ENCODE data around the gene HAPLN2.

HAPLN2 gene

DNA sequence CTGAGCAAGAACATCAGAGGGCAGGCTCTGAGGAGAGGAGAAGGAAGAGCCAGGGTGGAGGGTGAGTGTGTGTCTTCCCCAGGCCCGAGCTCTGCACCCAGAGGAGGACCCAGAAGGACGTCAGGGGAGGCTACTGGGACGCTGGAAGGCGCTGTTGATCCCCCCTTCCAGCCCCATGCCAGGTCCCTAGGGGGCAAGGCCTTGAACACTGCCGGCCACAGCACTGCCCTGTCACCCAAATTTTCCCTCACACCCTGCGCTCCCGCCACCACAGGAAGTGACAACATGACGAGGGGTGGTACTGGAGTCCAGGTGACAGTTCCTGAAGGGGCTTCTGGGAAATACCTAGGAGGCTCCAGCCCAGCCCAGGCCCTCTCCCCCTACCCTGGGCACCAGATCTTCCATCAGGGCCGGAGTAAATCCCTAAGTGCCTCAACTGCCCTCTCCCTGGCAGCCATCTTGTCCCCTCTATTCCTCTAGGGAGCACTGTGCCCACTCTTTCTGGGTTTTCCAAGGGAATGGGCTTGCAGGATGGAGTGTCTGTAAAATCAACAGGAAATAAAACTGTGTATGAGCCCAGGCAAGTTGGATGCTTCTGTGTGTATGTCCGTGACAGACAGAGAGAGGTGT is 39.8 kb downstream of the HAPLN2 start:
- H3K4me1 ChIP-seq (ENCODE audit: control insufficient read depth, insufficient read depth, low read depth, low read length): peaks cover 50% of the 10 kb centered on the region
- no peak overlapping the region for H3K4me3 ChIP-seq (ENCODE audit: insufficient read depth in 1 of 2, low read depth in 1 of 2, low read length in 2 of 2)
- H3K27ac ChIP-seq (ENCODE audit: low read length, poor library complexity, severe bottlenecking): no peak overlapping the region
- H3K4me2 ChIP-seq (ENCODE audit: low read length, poor library complexity, severe bottlenecking): no peak overlapping the region
- H3K4ac ChIP-seq (ENCODE audit: low read depth in 1 of 2, low read length in 2 of 2): no peak overlapping the region
- no peaks in the 10 kb centered on the region for H3K9me3 ChIP-seq (ENCODE audit: control insufficient read depth, low read length)
- H3K79me1 ChIP-seq (replicated peaks; ENCODE audit: low read length, poor library complexity, severe bottlenecking): peaks cover 13% of the 10 kb centered on the region
- H4K8ac ChIP-seq (ENCODE audit: low read length): no peak overlapping the region
- H3K23ac ChIP-seq (ENCODE audit: low read length in 2 of 2): no peak overlapping the region
- peaks cover 33 to 37% of the 10 kb centered on the region in 2 experiments for H3K27me3 ChIP-seq (ENCODE audit: control insufficient read depth in 1 of 2, insufficient read depth in 1 of 2, low read length in 2 of 2)
- DNase-seq: no peak
- no peak overlapping the region for H2AK5ac ChIP-seq (ENCODE audit: low read length, severe bottlenecking)
- peak overlapping the region; percentile 44 for H2BK15ac ChIP-seq (ENCODE audit: low read depth, poor library complexity, severe bottlenecking)
- peak overlapping the region in 1 of 2 experiments; percentile 57 for H3K18ac ChIP-seq (ENCODE audit: low read depth in 1 of 2, low read length in 2 of 2)
- H3K14ac ChIP-seq (ENCODE audit: low read length in 2 of 2): no peak overlapping the region
- 97% methylated on average over 5 of the region's 10 CpGs for WGBS
- peak overlapping the region in 1 of 2 experiments; percentile 13 for H2BK12ac ChIP-seq (ENCODE audit: low read length in 2 of 2)
- H3K36me3 ChIP-seq (ENCODE audit: control insufficient read depth in 1 of 2, insufficient read depth in 2 of 2, low read depth in 1 of 2, low read length in 2 of 2): peaks cover 0 to 2% of the 10 kb centered on the region in 2 experiments
- H2AFZ ChIP-seq (ENCODE audit: low read depth, low read length): no peak overlapping the region
- H2BK5ac ChIP-seq (ENCODE audit: low read depth, low read length, poor library complexity, severe bottlenecking): no peak overlapping the region
- peak overlapping the region; percentile 54 for H4K91ac ChIP-seq (ENCODE audit: low read length)
- H2BK120ac ChIP-seq (ENCODE audit: low read depth, low read length): no peak overlapping the region
- H3K9ac ChIP-seq (ENCODE audit: low read length): peak overlapping the region; percentile 78

DNA sequence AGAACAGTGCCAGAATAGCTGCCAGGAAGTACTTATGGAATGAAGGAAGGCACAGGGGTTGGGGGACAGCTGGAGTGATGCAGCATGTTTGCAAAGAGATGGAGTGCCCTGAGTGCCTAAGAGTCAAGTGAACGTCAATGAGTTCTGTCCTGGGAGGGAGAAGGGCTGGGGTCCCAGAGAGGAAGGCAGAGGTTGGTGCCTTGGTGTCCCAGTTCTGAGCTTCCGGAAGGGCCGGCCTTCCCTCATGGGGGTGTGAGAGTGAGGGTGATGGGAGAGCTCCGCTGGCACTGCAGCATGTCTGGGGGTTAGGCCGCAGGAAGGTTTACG is 40.4 kb downstream of the HAPLN2 start:
- Histone ChIP-seq H2BK12ac (ENCODE audit: low read length in 2 of 2) (peak overlapping the region; percentile 22 to 86), H3K36me3 (ENCODE audit: control insufficient read depth in 1 of 2, insufficient read depth in 2 of 2, low read depth in 1 of 2, low read length in 2 of 2) (peaks cover 0 to 2% of the 10 kb centered on the region in 2 experiments), H2BK120ac (ENCODE audit: low read depth, low read length) (no peak overlapping the region), H3K14ac (ENCODE audit: low read length in 2 of 2) (peak overlapping the region in 1 of 2 experiments; percentile 61), H3K4ac (ENCODE audit: low read depth in 1 of 2, low read length in 2 of 2) (peak overlapping the region in 1 of 2 experiments; percentile 75), H3K4me2 (ENCODE audit: low read length, poor library complexity, severe bottlenecking) (peak overlapping the region; percentile 47), H3K27ac (ENCODE audit: low read length, poor library complexity, severe bottlenecking) (peak overlapping the region; percentile 55), H2BK15ac (ENCODE audit: low read depth, poor library complexity, severe bottlenecking) (peak overlapping the region; percentile 60), H2AFZ (ENCODE audit: low read depth, low read length) (no peak overlapping the region), H3K27me3 (ENCODE audit: control insufficient read depth in 1 of 2, insufficient read depth in 1 of 2, low read length in 2 of 2) (peaks cover 27 to 34% of the 10 kb centered on the region in 2 experiments), H3K23ac (ENCODE audit: low read length in 2 of 2) (peak overlapping the region in 1 of 2 experiments; percentile 37), H3K4me3 (ENCODE audit: insufficient read depth in 1 of 2, low read depth in 1 of 2, low read length in 2 of 2) (peak overlapping the region in 1 of 2 experiments; percentile 59), H3K4me1 (ENCODE audit: control insufficient read depth, insufficient read depth, low read depth, low read length) (peaks cover 56% of the 10 kb centered on the region), H2AK5ac (ENCODE audit: low read length, severe bottlenecking) (peak overlapping the region; percentile 18), H3K18ac (ENCODE audit: low read depth in 1 of 2, low read length in 2 of 2) (peak overlapping the region; percentile 38 to 75), H4K91ac (ENCODE audit: low read length) (peak overlapping the region; percentile 76), H2BK5ac (ENCODE audit: low read depth, low read length, poor library complexity, severe bottlenecking) (no peak overlapping the region), H3K79me1 (replicated peaks; ENCODE audit: low read length, poor library complexity, severe bottlenecking) (peaks cover 13% of the 10 kb centered on the region), H3K9me3 (ENCODE audit: control insufficient read depth, low read length) (no peaks in the 10 kb centered on the region), H4K8ac (ENCODE audit: low read length) (peak overlapping the region; percentile 47), H3K9ac (ENCODE audit: low read length) (peak overlapping the region; percentile 78)
- WGBS: 30% methylated on average over 6 of the region's 6 CpGs
- no peak for DNase-seq

DNA sequence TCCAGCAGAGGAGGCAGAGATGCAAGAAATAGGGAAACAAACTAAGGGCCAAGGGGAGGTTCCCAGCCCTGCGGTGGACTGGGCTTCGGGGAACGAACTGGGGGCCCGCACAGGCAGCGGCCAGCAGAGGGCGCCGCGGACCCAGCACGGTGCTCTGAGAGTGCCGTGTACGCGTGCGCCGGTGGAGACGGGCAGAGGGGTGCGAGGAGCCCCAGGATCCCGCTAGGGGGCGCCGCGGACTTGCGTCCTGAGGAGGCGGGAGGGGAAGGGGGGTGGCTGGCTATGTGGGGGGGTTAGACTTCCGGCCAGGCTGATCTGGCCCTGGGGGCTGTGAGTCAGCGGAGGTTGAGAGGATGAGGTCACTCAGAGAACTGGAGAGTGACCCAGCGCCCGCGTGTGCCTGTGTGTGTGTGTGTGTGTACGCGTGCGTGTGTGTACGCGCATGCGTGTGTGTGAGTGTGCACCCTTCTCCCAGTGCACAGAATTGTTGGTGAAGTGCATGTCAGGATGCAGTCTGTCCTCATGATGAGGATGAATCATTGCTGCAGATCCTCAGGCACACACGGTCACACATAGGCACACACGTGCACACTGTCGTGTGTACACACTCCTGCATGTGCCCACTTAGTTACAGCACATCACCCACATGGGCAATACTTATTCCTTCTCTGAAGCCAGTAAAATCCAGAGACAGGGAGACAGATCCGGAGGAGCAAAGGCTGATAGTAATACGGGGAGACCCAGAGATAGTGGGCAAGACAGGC is 41.0 kb downstream of the HAPLN2 start:
- Histone ChIP-seq H3K4me2 (ENCODE audit: low read length, poor library complexity, severe bottlenecking) (peak overlapping the region; percentile 47), H3K4me1 (ENCODE audit: control insufficient read depth, insufficient read depth, low read depth, low read length) (peaks cover 61% of the 10 kb centered on the region), H2AFZ (ENCODE audit: low read depth, low read length) (no peak overlapping the region), H3K27me3 (ENCODE audit: control insufficient read depth in 1 of 2, insufficient read depth in 1 of 2, low read length in 2 of 2) (peaks cover 21 to 30% of the 10 kb centered on the region in 2 experiments), H3K18ac (ENCODE audit: low read depth in 1 of 2, low read length in 2 of 2) (peak overlapping the region; percentile 92 to 94), H4K8ac (ENCODE audit: low read length) (peak overlapping the region; percentile 77), H3K14ac (ENCODE audit: low read length in 2 of 2) (peak overlapping the region in 1 of 2 experiments; percentile 93), H3K4me3 (ENCODE audit: insufficient read depth in 1 of 2, low read depth in 1 of 2, low read length in 2 of 2) (peak overlapping the region in 1 of 2 experiments; percentile 59), H4K91ac (ENCODE audit: low read length) (peak overlapping the region; percentile 93), H3K9me3 (ENCODE audit: control insufficient read depth, low read length) (no peaks in the 10 kb centered on the region), H3K79me1 (replicated peaks; ENCODE audit: low read length, poor library complexity, severe bottlenecking) (peaks cover 13% of the 10 kb centered on the region), H3K27ac (ENCODE audit: low read length, poor library complexity, severe bottlenecking) (peak overlapping the region; percentile 90), H3K4ac (ENCODE audit: low read depth in 1 of 2, low read length in 2 of 2) (peak overlapping the region; percentile 55 to 64), H2BK12ac (ENCODE audit: low read length in 2 of 2) (peak overlapping the region; percentile 88 to 99), H3K9ac (ENCODE audit: low read length) (peak overlapping the region; percentile 78), H2AK5ac (ENCODE audit: low read length, severe bottlenecking) (peak overlapping the region; percentile 62), H2BK120ac (ENCODE audit: low read depth, low read length) (peak overlapping the region; percentile 96), H2BK15ac (ENCODE audit: low read depth, poor library complexity, severe bottlenecking) (peak overlapping the region; percentile 60), H2BK5ac (ENCODE audit: low read depth, low read length, poor library complexity, severe bottlenecking) (no peak overlapping the region), H3K23ac (ENCODE audit: low read length in 2 of 2) (peak overlapping the region in 1 of 2 experiments; percentile 46), H3K36me3 (ENCODE audit: control insufficient read depth in 1 of 2, insufficient read depth in 2 of 2, low read depth in 1 of 2, low read length in 2 of 2) (peaks cover 0 to 2% of the 10 kb centered on the region in 2 experiments)
- WGBS: 9% methylated on average over 38 of the region's 38 CpGs
- peak; percentile 98 for DNase-seq

DNA sequence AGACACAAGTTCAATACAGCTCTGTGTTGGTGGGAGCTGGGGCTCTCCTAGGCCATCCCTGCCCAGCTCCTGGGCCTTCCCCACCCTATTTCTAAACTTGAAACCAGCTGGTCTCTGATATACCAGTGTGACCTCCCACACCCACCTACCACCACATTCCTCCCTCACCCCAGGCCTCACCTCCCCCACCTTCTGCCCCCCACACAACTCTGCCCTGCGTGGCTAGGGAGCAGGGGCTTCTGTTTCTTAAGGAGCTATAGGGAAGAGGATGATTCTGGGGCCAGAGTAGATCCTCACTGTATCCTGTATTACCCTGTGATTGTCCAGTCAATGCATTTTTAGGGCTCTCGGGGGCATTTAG is 41.5 kb downstream of the HAPLN2 start:
- Histone ChIP-seq H3K4ac (ENCODE audit: low read depth in 1 of 2, low read length in 2 of 2) (peak overlapping the region; percentile 55 to 64), H3K79me1 (replicated peaks; ENCODE audit: low read length, poor library complexity, severe bottlenecking) (peaks cover 13% of the 10 kb centered on the region), H3K9ac (ENCODE audit: low read length) (peak overlapping the region; percentile 44), H4K8ac (ENCODE audit: low read length) (peak overlapping the region; percentile 77), H3K27me3 (ENCODE audit: control insufficient read depth in 1 of 2, insufficient read depth in 1 of 2, low read length in 2 of 2) (peaks cover 16 to 24% of the 10 kb centered on the region in 2 experiments), H3K23ac (ENCODE audit: low read length in 2 of 2) (no peak overlapping the region), H3K4me3 (ENCODE audit: insufficient read depth in 1 of 2, low read depth in 1 of 2, low read length in 2 of 2) (no peak overlapping the region), H3K27ac (ENCODE audit: low read length, poor library complexity, severe bottlenecking) (peak overlapping the region; percentile 90), H2BK5ac (ENCODE audit: low read depth, low read length, poor library complexity, severe bottlenecking) (no peak overlapping the region), H3K4me1 (ENCODE audit: control insufficient read depth, insufficient read depth, low read depth, low read length) (peaks cover 67% of the 10 kb centered on the region), H2AFZ (ENCODE audit: low read depth, low read length) (no peak overlapping the region), H2BK12ac (ENCODE audit: low read length in 2 of 2) (peak overlapping the region; percentile 88 to 99), H3K4me2 (ENCODE audit: low read length, poor library complexity, severe bottlenecking) (peak overlapping the region; percentile 63), H2BK15ac (ENCODE audit: low read depth, poor library complexity, severe bottlenecking) (peak overlapping the region; percentile 60), H4K91ac (ENCODE audit: low read length) (peak overlapping the region; percentile 93), H3K36me3 (ENCODE audit: control insufficient read depth in 1 of 2, insufficient read depth in 2 of 2, low read depth in 1 of 2, low read length in 2 of 2) (peaks cover 0 to 2% of the 10 kb centered on the region in 2 experiments), H3K18ac (ENCODE audit: low read depth in 1 of 2, low read length in 2 of 2) (peak overlapping the region; percentile 92 to 94), H3K14ac (ENCODE audit: low read length in 2 of 2) (peak overlapping the region in 1 of 2 experiments; percentile 76), H3K9me3 (ENCODE audit: control insufficient read depth, low read length) (no peaks in the 10 kb centered on the region), H2AK5ac (ENCODE audit: low read length, severe bottlenecking) (peak overlapping the region; percentile 62), H2BK120ac (ENCODE audit: low read depth, low read length) (peak overlapping the region; percentile 96)
- WGBS: 81% methylated on average over 1 of the region's 2 CpGs
- DNase-seq: no peak
